ENCODE results near the gene CLUH. TPM values are rescaled to one million over a fixed set of nuclear protein-coding genes. Genes with fewer than 3 reads are reported as not detected.

Gene CLUH
- total RNA-seq, 4 donors from 2014 or later, result 45.4 to 118 (median 56.1) TPM

- Histone ChIP-seq H3K36me3 (peaks cover 0 to 100% (median 37%) of the 10 kb centered on the region in 3 donors), H3K4me1 (no peaks in the 10 kb centered on the region), H3K27ac (no peak overlapping the region), H3K4me3 (no peak overlapping the region), H3K27me3 (no peaks in the 10 kb centered on the region), H3K9me3 (no peaks in the 10 kb centered on the region)
- WGBS, 2 donors, result 90 to 95% methylated on average over 12 to 13 of the region's 36 CpGs
- TF ChIP-seq POLR2A (IDR thresholded peaks at IDR 0.05) (no peak), CTCF (IDR thresholded peaks at IDR 0.05) (no peak), EP300 (IDR thresholded peaks at IDR 0.05) (no peak)
- no peak for DNase-seq (ENCODE audit: low spot score in 2 of 2)
These were observed 15.4 kb downstream of the CLUH start for GRCh38 chr17:2695961-2696760.

- Histone ChIP-seq H3K4me3 (no peak overlapping the region), H3K36me3 (peaks cover 0 to 100% (median 42%) of the 10 kb centered on the region in 3 donors), H3K27ac (no peak overlapping the region), H3K27me3 (no peaks in the 10 kb centered on the region), H3K4me1 (peaks cover 0 to 1% (median 0%) of the 10 kb centered on the region in 4 donors), H3K9me3 (no peaks in the 10 kb centered on the region)
- 90% methylated on average over 22 to 27 of the region's 28 CpGs for WGBS, 2 donors
- TF ChIP-seq EP300 (IDR thresholded peaks at IDR 0.05) (no peak), POLR2A (IDR thresholded peaks at IDR 0.05) (no peak), CTCF (IDR thresholded peaks at IDR 0.05) (no peak)
- DNase-seq (ENCODE audit: low spot score in 2 of 2), result no peak
These were observed 16.2 kb downstream of the CLUH start for GRCh38 chr17:2695243-2695960.

- no peak for DNase-seq (ENCODE audit: low spot score in 2 of 2)
- no peak overlapping the region for H3K27ac ChIP-seq
- WGBS, 2 donors, result 90 to 93% methylated on average over 31 to 35 of the region's 42 CpGs
- no peak overlapping the region for H3K4me3 ChIP-seq
- peaks cover 0 to 100% (median 42%) of the 10 kb centered on the region in 3 donors for H3K36me3 ChIP-seq
- no peaks in the 10 kb centered on the region for H3K9me3 ChIP-seq
- H3K27me3 ChIP-seq, result no peaks in the 10 kb centered on the region
- no peak for TF ChIP-seq EP300 (IDR thresholded peaks at IDR 0.05)
- TF ChIP-seq CTCF (IDR thresholded peaks at IDR 0.05), result no peak
- no peak for TF ChIP-seq POLR2A (IDR thresholded peaks at IDR 0.05)
- peaks cover 0 to 9% (median 0%) of the 10 kb centered on the region in 4 donors for H3K4me1 ChIP-seq
These were observed 17.0 kb downstream of the CLUH start for GRCh38 chr17:2694381-2695242.

- Histone ChIP-seq H3K27me3 (no peaks in the 10 kb centered on the region), H3K36me3 (peaks cover 0 to 99% (median 42%) of the 10 kb centered on the region in 3 donors), H3K27ac (no peak overlapping the region), H3K4me1 (peaks cover 0 to 18% (median 2%) of the 10 kb centered on the region in 4 donors), H3K4me3 (no peak overlapping the region), H3K9me3 (no peaks in the 10 kb centered on the region)
- WGBS, 2 donors, result 80 to 89% methylated on average over 15 to 24 of the region's 37 CpGs
- TF ChIP-seq EP300 (IDR thresholded peaks at IDR 0.05) (no peak), POLR2A (IDR thresholded peaks at IDR 0.05) (no peak), CTCF (IDR thresholded peaks at IDR 0.05) (no peak)
- no peak for DNase-seq (ENCODE audit: low spot score in 2 of 2)
These were observed 17.8 kb downstream of the CLUH start for GRCh38 chr17:2693561-2694380.
